HUDEP-2 (cell line): ENCODE results near the gene FHL1.
A peak's percentile ranks its signal among the peaks of the same experiment; 100 is the strongest.
"Not testable (repeated sequence)": the region's sequence is repeated elsewhere in the genome, so short reads cannot be mapped to it uniquely, and the experiment has no call there.

Experiments used
- DNase-seq, 76 experiments: peaks; one replicate each; lab custom pipeline; 2025; ENCODE audit not compliant: unreplicated experiment in 76 of 76; lab: John Stamatoyannopoulos, UW

FHL1 gene

DNA sequence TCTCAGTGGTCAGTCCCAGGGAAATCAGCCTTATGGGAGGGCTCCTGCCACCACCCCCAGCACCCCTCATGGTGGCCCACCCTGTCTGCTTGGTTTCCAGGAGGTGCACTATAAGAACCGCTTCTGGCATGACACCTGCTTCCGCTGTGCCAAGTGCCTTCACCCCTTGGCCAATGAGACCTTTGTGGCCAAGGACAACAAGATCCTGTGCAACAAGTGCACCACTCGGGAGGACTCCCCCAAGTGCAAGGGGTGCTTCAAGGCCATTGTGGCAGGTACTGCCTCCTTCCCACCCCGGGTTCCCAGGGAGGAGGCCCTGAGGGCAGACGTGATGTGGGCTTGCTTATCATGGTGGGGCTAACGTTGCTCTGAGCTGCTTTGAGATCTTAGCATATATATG lies 59.6 kb downstream of the FHL1 start:
- DNase-seq: no peak

DNA sequence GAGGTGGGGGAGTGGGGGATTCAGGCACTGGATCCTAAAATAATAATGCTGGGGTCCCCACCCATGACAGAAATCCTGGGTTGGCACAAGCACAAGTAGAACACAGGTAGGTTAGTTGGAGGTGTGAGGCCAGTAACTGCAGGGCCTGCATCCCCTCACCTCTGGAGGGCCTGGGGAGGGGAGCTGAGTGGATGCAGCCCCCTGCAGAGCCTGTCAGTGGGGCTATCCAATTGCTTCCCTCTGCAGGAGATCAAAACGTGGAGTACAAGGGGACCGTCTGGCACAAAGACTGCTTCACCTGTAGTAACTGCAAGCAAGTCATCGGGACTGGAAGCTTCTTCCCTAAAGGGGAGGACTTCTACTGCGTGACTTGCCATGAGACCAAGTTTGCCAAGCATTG lies 60.2 kb downstream of the FHL1 start:
- DNase-seq: no peak

DNA sequence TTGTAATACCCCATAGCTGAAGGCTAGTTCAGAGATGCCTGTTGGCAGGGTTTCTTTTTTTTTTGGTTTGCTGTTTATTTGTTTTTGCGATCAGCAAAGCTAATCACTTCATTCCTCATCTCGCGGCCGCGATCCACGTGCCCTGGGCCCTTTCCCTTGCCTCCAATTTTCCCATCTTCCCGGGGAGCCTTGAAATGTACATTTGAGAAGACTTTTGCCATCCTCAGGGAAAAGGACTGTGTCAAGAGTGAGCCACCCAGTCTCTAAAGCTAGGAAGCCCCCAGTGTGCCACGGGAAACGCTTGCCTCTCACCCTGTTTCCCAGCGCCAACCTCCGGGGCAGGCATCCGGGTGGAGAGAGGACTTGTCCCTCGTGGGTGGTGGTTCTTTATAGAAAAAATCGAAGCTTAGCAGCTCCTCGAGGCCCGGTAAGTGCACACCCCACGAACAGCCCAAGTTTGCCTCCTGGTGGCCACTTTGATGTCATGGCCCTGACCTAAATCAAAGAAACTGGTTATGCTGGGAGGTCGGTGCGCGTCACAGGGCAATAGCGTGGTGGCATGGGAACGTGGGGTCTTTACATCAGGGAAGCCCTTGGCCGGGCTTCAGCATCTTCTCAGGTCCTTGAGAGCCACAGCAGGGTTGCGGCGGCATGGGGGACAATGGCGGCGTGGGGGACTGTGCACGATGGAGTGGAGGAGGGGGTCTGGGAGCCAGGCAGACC lies 61.8 kb downstream of the FHL1 start:
- DNase-seq: peak in 4 of 76 experiments; percentile 0 to 2 (median 0)

DNA sequence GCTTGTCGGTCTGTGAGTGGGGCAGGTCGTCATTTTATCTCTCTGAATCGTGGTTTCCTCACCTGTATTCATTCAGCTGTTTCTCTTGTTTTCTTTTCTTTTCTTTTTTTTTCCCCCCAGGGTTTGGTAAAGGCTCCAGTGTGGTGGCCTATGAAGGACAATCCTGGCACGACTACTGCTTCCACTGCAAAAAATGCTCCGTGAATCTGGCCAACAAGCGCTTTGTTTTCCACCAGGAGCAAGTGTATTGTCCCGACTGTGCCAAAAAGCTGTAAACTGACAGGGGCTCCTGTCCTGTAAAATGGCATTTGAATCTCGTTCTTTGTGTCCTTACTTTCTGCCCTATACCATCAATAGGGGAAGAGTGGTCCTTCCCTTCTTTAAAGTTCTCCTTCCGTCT lies 62.4 kb downstream of the FHL1 start:
- DNase-seq: no peak

DNA sequence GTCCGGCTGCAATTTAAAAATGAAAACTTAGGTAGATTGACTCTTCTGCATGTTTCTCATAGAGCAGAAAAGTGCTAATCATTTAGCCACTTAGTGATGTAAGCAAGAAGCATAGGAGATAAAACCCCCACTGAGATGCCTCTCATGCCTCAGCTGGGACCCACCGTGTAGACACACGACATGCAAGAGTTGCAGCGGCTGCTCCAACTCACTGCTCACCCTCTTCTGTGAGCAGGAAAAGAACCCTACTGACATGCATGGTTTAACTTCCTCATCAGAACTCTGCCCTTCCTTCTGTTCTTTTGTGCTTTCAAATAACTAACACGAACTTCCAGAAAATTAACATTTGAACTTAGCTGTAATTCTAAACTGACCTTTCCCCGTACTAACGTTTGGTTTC lies 62.9 kb downstream of the FHL1 start:
- no peak for DNase-seq

DNA sequence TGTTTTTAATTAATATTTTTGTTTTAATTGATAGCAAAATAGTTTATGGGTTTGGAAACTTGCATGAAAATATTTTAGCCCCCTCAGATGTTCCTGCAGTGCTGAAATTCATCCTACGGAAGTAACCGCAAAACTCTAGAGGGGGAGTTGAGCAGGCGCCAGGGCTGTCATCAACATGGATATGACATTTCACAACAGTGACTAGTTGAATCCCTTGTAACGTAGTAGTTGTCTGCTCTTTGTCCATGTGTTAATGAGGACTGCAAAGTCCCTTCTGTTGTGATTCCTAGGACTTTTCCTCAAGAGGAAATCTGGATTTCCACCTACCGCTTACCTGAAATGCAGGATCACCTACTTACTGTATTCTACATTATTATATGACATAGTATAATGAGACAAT lies 63.5 kb downstream of the FHL1 start:
- no peak for DNase-seq

DNA sequence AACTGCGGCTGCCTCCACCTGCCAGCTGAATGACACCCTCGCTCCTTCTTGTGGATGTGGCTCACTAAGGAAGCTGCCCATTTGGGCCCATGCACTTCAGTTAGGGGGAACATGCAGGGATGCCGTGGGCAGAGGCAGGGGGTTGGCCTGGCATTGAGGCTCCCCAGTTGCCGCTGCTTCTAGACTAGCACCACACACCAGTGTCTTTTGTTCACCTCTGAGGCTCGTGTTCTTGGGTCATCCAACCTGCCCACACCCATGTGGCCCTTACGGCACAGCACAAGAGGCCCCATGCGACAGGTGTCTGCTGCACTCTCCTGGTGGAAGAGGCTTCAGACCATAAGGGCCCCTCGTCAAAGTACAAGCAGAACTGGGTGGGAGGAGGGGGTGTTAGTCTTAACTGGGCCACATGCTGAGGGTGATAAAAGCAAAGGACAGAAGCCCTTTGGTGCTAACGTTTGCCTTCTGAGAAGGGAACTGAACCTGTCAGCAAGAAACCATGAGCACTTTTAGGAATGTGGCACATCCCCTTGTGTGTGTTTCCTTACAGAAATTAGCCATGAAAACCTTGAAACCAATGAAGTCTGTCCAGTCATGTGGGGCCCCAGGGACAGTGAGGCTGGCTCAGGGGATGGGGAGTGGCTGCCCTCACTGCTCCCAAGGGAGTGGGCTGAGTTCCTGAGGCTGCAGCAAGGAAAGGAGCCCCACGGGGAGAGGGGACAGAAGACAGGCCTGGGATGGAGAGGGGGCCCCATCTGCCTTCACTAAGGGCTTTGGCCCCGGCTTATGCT lies 64.6 kb downstream of the FHL1 start:
- DNase-seq: no peak

DNA sequence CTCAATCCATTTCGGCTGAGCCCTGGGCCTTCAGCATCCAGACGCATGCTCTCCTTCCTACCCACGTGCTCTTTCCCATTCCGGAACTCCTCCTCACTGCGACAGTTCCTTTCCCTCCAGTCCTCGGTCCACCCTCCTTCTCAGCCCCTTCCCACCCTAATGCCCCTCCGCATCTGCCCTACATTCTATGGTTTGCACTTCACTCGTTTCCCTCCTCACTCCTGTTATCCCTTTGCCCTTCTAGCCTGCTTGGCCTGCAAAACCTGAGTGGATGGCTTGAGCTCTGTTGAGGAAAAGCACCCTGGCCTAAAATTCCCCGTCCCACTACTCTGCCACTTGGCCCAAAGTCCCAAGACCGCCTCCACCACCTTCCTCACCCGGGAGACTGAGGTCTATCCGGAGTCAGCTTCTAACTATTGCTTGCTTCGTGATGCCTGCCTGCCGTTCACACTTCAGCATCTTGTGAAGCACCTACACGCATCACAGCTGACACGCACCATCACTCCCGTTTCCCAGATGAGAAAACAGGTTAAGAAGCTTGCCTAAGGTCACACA lies 65.3 kb downstream of the FHL1 start:
- DNase-seq: no peak

DNA sequence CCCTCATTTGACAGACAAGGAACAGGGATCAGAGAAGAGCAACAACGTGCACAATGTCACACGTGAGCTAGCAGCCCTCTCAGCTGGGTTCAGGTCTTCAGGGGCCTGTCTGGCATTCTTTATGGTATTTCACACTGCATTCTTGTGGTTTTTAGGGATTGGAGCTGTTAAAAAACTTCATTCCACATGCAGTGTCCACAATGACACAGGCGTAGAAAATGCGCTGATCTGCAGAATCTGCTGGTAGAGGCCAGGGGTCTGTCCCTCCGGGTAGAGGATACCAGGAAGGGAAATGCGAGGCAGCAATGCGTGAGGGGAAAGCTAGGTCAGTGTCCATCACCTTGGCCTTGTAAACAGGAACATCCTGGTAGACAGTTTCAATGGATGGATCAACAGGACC lies 67.2 kb downstream of the FHL1 start:
- DNase-seq: no peak

DNA sequence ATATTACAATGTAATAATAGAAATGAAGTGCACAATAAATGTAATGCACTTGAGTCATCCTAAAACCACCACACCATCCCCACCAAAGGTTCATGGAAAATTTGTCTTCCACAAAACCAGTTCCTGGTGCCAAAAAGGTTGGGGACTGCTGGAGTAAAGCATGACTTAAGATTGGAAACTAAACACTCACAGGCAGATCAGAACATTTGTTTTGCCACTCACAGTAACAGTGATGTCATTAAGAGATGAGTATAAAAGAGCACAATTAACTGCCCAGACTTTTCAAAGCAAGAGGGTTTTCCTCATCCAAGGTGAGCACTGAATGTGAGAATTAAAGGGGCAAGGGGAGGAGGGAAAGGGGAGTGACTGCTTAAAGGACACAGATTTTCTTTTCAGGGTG lies 68.2 kb downstream of the FHL1 start:
- no peak for DNase-seq

DNA sequence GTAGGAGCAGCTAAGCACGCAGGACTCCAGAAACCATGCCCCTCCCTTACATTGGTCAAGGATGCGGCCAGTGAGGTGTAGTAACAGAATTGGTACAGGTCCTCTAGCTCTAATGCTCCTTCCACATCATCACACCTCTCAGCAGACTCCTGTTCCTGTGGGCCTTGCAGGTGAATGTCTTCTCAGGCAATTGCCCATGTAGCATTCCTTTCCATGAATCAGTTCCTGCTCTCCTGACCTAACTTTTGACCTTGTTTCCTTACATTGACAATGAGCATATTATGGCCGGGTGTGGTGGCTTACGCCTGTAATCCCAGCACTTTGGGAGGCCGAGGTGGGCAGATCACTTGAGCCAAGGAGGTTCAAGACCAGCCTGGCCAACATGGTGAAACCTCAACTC lies 72.6 kb downstream of the FHL1 start:
- DNase-seq: no peak

DNA sequence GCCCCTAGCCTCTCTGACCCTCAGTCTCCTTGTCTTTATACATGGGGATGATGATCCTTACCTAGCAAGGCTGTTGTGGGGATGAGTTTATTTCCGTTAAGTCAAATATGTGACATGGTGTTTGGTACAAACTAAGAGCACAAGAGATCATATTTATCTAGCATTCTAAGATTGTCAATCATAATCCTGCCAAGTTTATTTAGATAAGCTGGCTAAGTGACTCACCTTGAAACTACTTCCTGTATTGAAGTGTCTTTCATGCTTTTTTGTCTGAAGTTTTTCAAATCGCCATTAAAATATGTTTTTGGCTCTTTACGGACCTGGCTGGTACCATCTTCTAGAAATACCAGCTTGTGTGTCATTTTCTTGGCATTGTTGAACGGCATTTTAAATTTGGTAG lies 73.2 kb downstream of the FHL1 start:
- no peak for DNase-seq

DNA sequence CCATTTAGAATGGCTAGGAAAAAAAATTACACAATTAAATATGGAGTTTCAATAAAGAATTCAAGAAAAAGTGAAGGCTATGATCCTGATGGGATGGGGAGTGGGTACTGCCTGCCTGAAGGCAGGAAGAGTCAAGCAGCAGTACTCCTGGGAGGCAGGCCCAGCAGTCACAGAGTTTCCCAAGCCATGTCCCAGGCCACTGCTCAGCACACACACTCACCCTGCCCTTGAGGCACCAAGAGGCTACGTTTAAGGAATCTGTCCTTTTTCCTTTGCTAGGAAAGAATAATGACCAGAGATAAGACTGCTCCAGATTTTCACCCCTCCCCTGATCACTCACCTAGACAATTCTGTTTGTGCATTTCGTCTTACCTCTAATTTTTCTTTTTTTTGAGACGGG lies 73.6 kb downstream of the FHL1 start:
- no peak for DNase-seq

DNA sequence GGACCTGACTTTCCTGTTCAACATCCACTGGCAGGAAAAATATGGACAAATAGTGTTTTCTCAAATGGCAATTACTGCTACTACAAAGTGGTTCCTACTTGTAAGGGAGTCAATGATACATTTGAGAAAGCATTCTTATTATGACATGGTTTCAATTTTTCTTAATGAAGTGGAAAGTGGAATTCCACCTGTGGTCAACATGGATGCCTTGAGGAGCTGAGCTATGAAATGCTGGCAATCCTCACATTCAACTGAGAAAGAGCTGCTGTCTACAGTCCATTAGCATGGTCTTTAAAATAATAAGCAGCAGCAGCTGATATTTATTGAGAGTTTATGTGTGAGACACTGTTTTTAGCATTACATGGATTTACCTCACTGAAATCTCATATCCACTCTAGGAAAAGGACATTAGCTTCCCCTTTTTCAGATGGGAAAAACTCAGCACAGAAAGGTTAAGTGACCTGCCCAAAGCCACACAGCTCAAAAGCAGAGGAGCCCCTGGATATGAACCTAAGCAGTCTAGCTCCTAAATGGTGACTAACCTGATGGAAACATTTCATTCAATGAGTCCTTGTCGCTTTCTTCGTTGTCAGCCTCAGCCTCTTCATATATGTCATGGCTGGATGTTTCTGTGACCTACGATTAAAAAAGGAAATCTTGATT lies 74.6 kb downstream of the FHL1 start:
- no peak for DNase-seq

DNA sequence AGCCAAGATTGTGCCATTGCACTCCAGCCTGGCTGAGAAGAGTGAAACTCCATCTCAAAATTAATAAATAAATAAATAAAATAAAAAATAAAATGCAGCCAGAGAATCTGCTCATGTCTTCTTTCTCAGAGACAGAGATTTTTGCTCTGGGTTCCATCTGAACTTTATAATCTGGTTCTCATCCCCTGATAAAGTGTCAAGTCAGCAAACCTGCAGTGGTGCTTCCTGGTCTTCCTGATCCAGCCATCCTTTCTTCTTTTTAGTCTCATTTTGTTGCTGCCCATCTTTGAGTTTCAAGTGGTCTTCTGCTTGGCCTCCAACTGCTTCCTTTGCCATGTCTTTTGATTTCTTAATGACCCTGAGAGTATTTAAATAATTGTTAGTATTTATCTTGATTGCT lies 79.7 kb downstream of the FHL1 start:
- DNase-seq: no peak

DNA sequence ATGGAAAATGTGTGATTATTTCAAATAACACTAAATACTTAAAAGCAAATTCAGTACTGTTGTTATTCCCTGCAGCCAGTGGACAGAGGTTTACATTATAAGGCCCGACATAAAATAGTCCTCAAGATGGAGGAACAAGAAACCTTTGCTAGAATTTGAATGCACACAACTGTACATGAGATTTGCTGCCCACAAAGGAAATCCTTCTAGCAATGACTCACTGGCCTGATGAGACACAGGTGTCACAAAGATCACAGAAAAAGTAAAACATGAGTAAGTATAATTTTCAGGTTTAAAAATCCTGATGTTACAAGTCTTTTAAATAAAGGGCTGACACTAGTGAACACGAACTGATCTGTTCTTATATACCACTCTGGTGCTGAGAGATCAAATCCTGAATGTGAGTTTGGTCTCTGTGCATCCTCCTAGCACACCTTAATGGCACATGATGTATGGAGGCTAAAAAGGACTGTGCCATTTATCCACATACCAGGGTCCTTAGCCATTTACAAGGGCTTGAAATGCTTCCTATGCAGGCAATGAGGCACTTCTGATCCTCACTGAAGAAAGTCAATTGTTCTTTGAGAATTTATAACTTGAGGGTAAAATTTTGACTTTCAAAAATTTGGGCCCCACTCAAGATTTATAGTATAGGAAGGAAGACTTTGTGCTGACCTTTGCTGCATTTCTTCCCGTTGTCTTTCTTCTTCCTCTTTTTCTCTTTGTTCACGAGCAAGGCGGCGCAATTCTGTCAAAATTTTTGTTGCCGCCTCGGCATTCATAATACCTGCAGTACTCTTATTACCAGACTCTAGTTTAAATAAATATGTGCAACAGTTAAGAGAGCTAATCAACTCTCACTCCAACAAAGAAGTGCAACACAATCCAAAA lies 80.9 kb downstream of the FHL1 start:
- DNase-seq: no peak

DNA sequence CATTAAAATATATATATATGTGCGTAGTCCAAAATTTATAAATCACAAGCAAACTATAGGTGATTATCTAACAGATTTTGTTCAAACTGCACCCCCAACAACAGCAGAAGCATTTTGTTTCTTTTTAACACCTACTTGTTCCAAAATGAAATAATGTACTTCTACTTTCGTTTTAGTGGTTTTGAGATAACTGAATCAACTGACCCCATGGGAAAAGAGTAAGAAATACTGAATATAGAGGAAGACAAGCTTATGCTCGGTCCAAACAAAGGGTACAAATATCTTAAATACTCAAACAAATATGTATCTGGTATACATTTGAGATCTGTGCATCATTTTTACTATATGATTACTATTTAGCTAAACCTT lies 81.5 kb downstream of the FHL1 start:
- no peak for DNase-seq

DNA sequence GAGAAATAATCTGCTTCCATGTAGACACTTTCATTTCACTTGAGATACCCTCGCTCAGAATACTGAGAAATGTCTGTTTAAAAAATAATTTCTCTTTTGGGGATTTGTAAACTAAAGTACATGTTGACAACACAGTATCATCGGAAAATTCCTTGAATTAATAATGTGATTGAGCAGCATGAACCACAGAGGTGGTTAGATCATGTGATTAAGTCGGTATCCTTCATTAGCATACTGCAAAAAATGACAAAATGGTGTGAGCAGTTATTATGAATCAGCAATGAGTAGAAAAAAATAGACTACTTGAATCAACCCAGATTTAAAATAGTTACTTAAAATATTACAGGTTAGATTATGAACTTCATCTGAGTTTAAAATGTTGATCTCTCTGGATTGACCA lies 89.7 kb downstream of the FHL1 start:
- DNase-seq: no peak

DNA sequence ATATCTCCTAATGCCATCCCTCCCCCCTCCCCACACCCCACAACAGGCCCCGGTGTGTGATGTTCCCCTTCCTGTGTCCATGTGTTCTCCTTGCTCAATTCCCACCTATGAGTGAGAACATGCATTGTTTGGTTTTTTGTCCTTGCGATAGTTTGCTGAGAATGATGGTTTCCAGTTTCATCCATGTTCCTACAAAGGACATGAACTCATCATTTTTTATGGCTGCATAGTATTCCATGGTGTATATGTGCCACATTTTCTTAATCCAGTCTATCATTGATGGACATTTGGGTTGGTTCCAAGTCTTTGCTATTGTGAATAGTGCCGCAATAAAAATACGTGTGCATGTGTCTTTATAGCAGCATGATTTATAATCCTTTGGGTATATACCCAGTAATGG lies 90.5 kb downstream of the FHL1 start:
- DNase-seq: not testable (repeated sequence)

DNA sequence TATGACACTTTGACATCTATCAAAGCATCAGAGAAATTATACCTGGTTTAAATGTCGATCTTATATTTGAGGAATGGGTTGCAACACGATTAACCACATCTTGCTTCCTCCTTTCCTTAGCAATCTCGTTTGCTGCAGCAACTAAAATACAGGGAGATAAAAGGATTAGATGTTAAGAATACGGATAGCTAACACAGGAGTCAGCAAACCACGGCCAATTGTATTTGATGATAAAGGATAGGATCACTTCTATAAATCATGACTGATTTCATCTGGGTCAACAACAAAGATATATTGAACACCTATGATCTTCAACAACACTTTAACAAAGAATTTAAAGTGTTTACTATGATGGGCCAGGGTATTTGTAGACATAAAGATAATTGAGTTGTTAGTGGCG lies 98.9 kb downstream of the FHL1 start:
- DNase-seq: no peak
